ENCODE data around the gene ACAN. TPM values are rescaled to one million over a fixed set of nuclear protein-coding genes. Genes with fewer than 3 reads are reported as not detected.

The ACAN gene
- total and polyA plus RNA-seq, 2 of the 8 experiments (the other 6 are each of a cell fraction or from before 2014, with no cell fraction given): 0.71 to 0.73 TPM

DNA sequence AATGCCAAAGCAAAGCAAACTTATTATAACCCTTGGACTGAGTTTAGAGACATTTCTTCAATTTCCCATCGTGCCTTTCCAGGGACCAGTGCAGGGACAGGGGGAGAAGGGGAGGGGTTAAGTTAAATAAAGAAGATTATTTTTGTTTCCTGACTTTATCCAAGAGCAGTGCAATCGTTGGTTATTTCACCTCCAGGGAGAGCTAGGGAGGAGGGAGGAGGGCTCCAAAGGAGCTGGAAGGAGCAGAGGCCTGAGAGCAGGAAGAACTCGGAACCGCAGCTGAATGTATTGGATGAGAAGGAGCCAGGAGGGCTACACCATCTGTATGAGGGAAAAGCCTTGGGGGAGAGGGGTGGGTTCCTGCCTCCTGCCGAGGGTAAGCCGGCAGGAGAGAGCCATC is 71.4 kb downstream of the ACAN start:
- no peak overlapping the region for H2BK20ac ChIP-seq (ENCODE audit: low read length)
- H4K5ac ChIP-seq (ENCODE audit: insufficient read length, low read depth, low read length): no peak overlapping the region
- peaks cover 0 to 6% (median 2%) of the 10 kb centered on the region in 4 experiments; a peak in 4 of 7 replicates for H3K4me1 ChIP-seq (replicated peaks in 1 of 4; ENCODE audit: control insufficient read depth in 3 of 4, insufficient read depth in 4 of 4, low read length in 3 of 4)
- peaks cover 0 to 2% of the 10 kb centered on the region in 2 experiments for H4K20me1 ChIP-seq (replicated peaks in 1 of 2; ENCODE audit: control insufficient read depth in 1 of 2, insufficient read depth in 2 of 2, low read length in 2 of 2)
- POLR2A ChIA-PET (ENCODE audit: partially characterized antibody): no interaction called here
- H2AK5ac ChIP-seq (ENCODE audit: low read depth, low read length): no peak overlapping the region
- H2BK120ac ChIP-seq (replicated peaks; ENCODE audit: low read depth, low read length): no peak overlapping the region
- peaks cover 0 to 17% (median 5%) of the 10 kb centered on the region in 4 experiments; a peak in 5 of 8 replicates for H3K36me3 ChIP-seq (ENCODE audit: control insufficient read depth in 2 of 4, insufficient read depth in 4 of 4, low read length in 3 of 4)
- H2BK5ac ChIP-seq (ENCODE audit: low read depth, low read length): no peak overlapping the region
- H2BK12ac ChIP-seq (ENCODE audit: low read depth, low read length): no peak overlapping the region
- no peaks in the 10 kb centered on the region for H3K9me3 ChIP-seq (ENCODE audit: insufficient read depth in 2 of 2, low read depth in 1 of 2, low read length in 1 of 2)
- no peak overlapping the region for H2AFZ ChIP-seq (ENCODE audit: low read length)
- WGBS, 2 experiments (ENCODE audit: extremely low coverage in 1 of 2, insufficient coverage in 1 of 2, insufficient read length in 1 of 2, insufficient replicate concordance in 2 of 2, low coverage in 1 of 2, low lambda C conversion rate in 2 of 2, missing lambda C conversion rate in 1 of 2): 88% methylated on average over 6 of the region's 6 CpGs; no CpG with 5 or more reads in 1 of the 2 experiments
- H3K79me1 ChIP-seq (ENCODE audit: low read depth, low read length): no peaks in the 10 kb centered on the region
- H2BK15ac ChIP-seq (ENCODE audit: low read length): no peak overlapping the region
- FAIRE-seq: no peak
- CTCF ChIA-PET (ENCODE audit: partially characterized antibody): interaction anchor here (0.7 to 1.3 kb wide), 3 partner anchors 91 to 303 kb away, joined by 3 to 4 read pairs (median 3); no protein-coding TSS in a partner anchor
- no peak overlapping the region for H3K9ac ChIP-seq (replicated peaks in 1 of 4; ENCODE audit: extremely low read depth in 1 of 4, low read depth in 3 of 4, low read length in 3 of 4)
- no peak overlapping the region for H3K27ac ChIP-seq (ENCODE audit: low read depth, low read length)
- H3K23ac ChIP-seq (ENCODE audit: insufficient read length): no peak overlapping the region
- H3K56ac ChIP-seq (replicated peaks; ENCODE audit: insufficient read length, low read depth, low read length): no peak overlapping the region
- no peaks in the 10 kb centered on the region for H3K79me2 ChIP-seq (ENCODE audit: control insufficient read depth in 1 of 2, insufficient read depth in 2 of 2, low read length in 2 of 2)
- H4K8ac ChIP-seq (ENCODE audit: extremely low read depth, insufficient read depth, low read length): no peak overlapping the region
- H3K18ac ChIP-seq (ENCODE audit: extremely low read depth, low read length): no peak overlapping the region
- no peak overlapping the region for H3K4ac ChIP-seq (replicated peaks; ENCODE audit: insufficient read length, low read depth, low read length)
- no peak overlapping the region for H4K91ac ChIP-seq (replicated peaks; ENCODE audit: insufficient read length, low read length)
- H3K14ac ChIP-seq (ENCODE audit: insufficient read length): no peak overlapping the region
- H3K23me2 ChIP-seq (ENCODE audit: low read depth, low read length): no peaks in the 10 kb centered on the region
- no peak overlapping the region for H3K4me2 ChIP-seq (ENCODE audit: insufficient read depth in 1 of 2, low read depth in 2 of 2, low read length in 2 of 2)
- no peak for DNase-seq (ENCODE audit: low read depth in 1 of 2, low spot score in 2 of 2)
- H3K27me3 ChIP-seq (replicated peaks in 1 of 4; ENCODE audit: control insufficient read depth in 3 of 4, extremely low read depth in 1 of 4, insufficient read depth in 3 of 4, low read length in 3 of 4): no peaks in the 10 kb centered on the region
- no peak overlapping the region for H3K4me3 ChIP-seq (ENCODE audit: extremely low read depth in 1 of 4, insufficient read depth in 2 of 4, low read depth in 3 of 4, low read length in 4 of 4)
- TF ChIP-seq SP4 (IDR thresholded peaks at IDR 0.05; ENCODE audit: low read length): no peak
- TF ChIP-seq RBBP5 (IDR thresholded peaks at IDR 0.05; ENCODE audit: borderline replicate concordance, low read depth, low read length): no peak
